ENCODE results near the gene GDF7. TPM values are rescaled to one million over a fixed set of nuclear protein-coding genes. Genes with fewer than 3 reads are reported as not detected.

Gene GDF7
- total and polyA plus RNA-seq, 10 donors: 0.83 to 3.8 (median 1.9) TPM

GRCh38 chr2:20676353-20677215, 9.6 kb downstream of the GDF7 start:
- TF ChIP-seq POLR2A (IDR thresholded peaks at IDR 0.05) (no peak), POLR2AphosphoS5 (IDR thresholded peaks at IDR 0.05) (peak in 1 of 3 donors; percentile 54), CTCF (IDR thresholded peaks at IDR 0.05 in 8 of 11, conservative IDR thresholded peaks at IDR 0.05 in 3 of 11) (no peak)
- 74 to 81% (median 77%) methylated on average over 12 of the region's 12 CpGs for WGBS, 5 donors
- Histone ChIP-seq H3K27me3 (replicated peaks in 1 of 7) (peaks cover 0 to 29% (median 16%) of the 10 kb centered on the region in 7 donors), H3K4me3 (no peak overlapping the region), H3K27ac (peak overlapping the region in 6 of 8 donors; percentile 5 to 81 (median 66)), H3K4me1 (peaks cover 3 to 51% (median 27%) of the 10 kb centered on the region in 6 donors), H3K36me3 (peaks cover 0 to 22% (median 4%) of the 10 kb centered on the region in 6 donors), H3K9me3 (no peaks in the 10 kb centered on the region)
- intact Hi-C loops (cut with DNase I; ENCODE audit: low total_unique reads): no loop called here
- DNase-seq: no peak

GRCh38 chr2:20677301-20678085, 10.5 kb downstream of the GDF7 start:
- Histone ChIP-seq H3K27me3 (replicated peaks in 1 of 7) (peaks cover 0 to 20% (median 8%) of the 10 kb centered on the region in 7 donors), H3K27ac (peak overlapping the region in 5 of 8 donors; percentile 5 to 81 (median 71)), H3K4me3 (no peak overlapping the region), H3K9me3 (no peaks in the 10 kb centered on the region), H3K36me3 (peaks cover 0 to 30% (median 7%) of the 10 kb centered on the region in 6 donors), H3K4me1 (peaks cover 3 to 42% (median 20%) of the 10 kb centered on the region in 6 donors)
- intact Hi-C loops (cut with DNase I; ENCODE audit: low total_unique reads): no loop called here
- WGBS, 5 donors: 76 to 87% (median 82%) methylated on average over 15 of the region's 15 CpGs
- TF ChIP-seq CTCF (IDR thresholded peaks at IDR 0.05 in 8 of 11, conservative IDR thresholded peaks at IDR 0.05 in 3 of 11) (peak in 2 of 11 experiments; percentile 6 to 15), POLR2AphosphoS5 (IDR thresholded peaks at IDR 0.05) (no peak), POLR2A (IDR thresholded peaks at IDR 0.05) (no peak)
- DNase-seq: no peak

GRCh38 chr2:20678086-20678395, 11.1 kb downstream of the GDF7 start:
- intact Hi-C loops (cut with DNase I; ENCODE audit: low total_unique reads): no loop called here
- Histone ChIP-seq H3K27ac (peak overlapping the region in 4 of 8 donors; percentile 61 to 81 (median 72)), H3K27me3 (replicated peaks in 1 of 7) (peaks cover 0 to 14% (median 2%) of the 10 kb centered on the region in 7 donors), H3K4me3 (no peak overlapping the region), H3K4me1 (peaks cover 3 to 39% (median 19%) of the 10 kb centered on the region in 6 donors), H3K9me3 (no peaks in the 10 kb centered on the region), H3K36me3 (peaks cover 0 to 35% (median 7%) of the 10 kb centered on the region in 6 donors)
- no peak for DNase-seq
- 91 to 98% (median 98%) methylated on average over 1 of the region's 1 CpG for WGBS, 5 donors
- TF ChIP-seq POLR2A (IDR thresholded peaks at IDR 0.05): no peak
- no peak for TF ChIP-seq POLR2AphosphoS5 (IDR thresholded peaks at IDR 0.05)
- no peak for TF ChIP-seq CTCF (IDR thresholded peaks at IDR 0.05 in 8 of 11, conservative IDR thresholded peaks at IDR 0.05 in 3 of 11)
